ENCODE results near the gene CRABP2. TPM values are rescaled to one million over a fixed set of nuclear protein-coding genes. Genes with fewer than 3 reads are reported as not detected.

CRABP2 gene
- total and polyA plus RNA-seq, 2 of the 13 experiments (the other 11 are each of a cell fraction or from before 2014, with no cell fraction given), result 0.40 to 0.60 TPM

DNA sequence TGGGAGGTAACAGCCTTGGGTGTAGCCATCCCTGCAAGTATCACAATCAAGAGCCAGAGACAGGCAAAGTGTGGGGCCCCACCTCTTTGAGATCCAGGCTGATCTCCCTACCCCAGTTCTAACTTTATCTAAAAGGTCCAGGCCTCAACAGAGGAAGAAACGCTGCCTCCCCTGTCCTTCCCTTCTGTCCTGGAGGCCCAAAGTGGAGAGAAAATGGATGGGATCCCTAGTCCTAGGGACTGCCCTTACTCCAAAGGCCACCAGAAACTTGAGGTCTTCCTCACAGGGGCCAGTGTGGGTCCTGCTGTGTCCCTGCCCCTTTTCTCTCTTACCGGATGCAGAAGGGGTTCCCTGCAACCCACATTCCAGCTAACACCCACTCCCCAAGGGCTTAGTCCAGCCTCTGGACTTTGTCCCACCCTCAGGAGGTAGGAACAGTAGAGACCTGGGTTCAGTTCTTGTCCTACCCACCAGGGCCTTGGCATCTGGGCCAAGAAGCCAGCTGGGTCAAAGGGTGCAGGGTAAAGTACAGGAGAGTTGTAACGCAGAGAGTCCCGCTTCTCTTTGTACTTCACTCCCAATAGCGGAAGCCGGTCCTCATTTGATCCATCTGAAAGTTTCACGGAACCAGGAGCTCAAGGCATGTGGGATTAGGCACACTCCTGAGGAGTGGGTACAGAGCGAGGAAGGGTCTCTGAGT lies 44.2 kb upstream of the CRABP2 start (continued):
- TF ChIP-seq, protein P1, sequence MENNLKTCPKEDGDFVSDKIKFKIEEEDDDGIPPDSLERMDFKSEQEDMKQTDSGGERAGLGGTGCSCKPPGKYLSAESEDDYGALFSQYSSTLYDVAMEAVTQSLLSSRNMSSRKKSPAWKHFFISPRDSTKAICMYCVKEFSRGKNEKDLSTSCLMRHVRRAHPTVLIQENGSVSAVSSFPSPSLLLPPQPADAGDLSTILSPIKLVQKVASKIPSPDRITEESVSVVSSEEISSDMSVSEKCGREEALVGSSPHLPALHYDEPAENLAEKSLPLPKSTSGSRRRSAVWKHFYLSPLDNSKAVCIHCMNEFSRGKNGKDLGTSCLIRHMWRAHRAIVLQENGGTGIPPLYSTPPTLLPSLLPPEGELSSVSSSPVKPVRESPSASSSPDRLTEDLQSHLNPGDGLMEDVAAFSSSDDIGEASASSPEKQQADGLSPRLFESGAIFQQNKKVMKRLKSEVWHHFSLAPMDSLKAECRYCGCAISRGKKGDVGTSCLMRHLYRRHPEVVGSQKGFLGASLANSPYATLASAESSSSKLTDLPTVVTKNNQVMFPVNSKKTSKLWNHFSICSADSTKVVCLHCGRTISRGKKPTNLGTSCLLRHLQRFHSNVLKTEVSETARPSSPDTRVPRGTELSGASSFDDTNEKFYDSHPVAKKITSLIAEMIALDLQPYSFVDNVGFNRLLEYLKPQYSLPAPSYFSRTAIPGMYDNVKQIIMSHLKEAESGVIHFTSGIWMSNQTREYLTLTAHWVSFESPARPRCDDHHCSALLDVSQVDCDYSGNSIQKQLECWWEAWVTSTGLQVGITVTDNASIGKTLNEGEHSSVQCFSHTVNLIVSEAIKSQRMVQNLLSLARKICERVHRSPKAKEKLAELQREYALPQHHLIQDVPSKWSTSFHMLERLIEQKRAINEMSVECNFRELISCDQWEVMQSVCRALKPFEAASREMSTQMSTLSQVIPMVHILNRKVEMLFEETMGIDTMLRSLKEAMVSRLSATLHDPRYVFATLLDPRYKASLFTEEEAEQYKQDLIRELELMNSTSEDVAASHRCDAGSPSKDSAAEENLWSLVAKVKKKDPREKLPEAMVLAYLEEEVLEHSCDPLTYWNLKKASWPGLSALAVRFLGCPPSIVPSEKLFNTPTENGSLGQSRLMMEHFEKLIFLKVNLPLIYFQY (CRISPR knock-in tag; IDR thresholded peaks at IDR 0.05; ENCODE audit: borderline replicate concordance), result peak; percentile 80
- no peak for TF ChIP-seq SOX5 (CRISPR knock-in tag; IDR thresholded peaks at IDR 0.05; ENCODE audit: borderline replicate concordance)
- TF ChIP-seq ATF2 (CRISPR knock-in tag; IDR thresholded peaks at IDR 0.05), result no peak
- TF ChIP-seq ELF3 (CRISPR knock-in tag; IDR thresholded peaks at IDR 0.05), result no peak
- TF ChIP-seq JUND (CRISPR knock-in tag; IDR thresholded peaks at IDR 0.05), result no peak
- TF ChIP-seq KAT2B (IDR thresholded peaks at IDR 0.05; ENCODE audit: borderline replicate concordance, low read depth, low read length), result no peak
- no peak for TF ChIP-seq ZSCAN25 (CRISPR knock-in tag; IDR thresholded peaks at IDR 0.05)
- TF ChIP-seq SPEN (CRISPR knock-in tag; IDR thresholded peaks at IDR 0.05; ENCODE audit: low read depth), result no peak; the same call in 1 of the 2 replicates
- TF ChIP-seq MAZ (IDR thresholded peaks at IDR 0.05; ENCODE audit: borderline replicate concordance, low read depth, low read length), result 0 out of 2 replicates have a peak, but pooled peaks have one; percentile 9
- no peak for TF ChIP-seq MAZ (CRISPR knock-in tag; IDR thresholded peaks at IDR 0.05; ENCODE audit: low read depth)
- TF ChIP-seq SIX1 (CRISPR knock-in tag; IDR thresholded peaks at IDR 0.05; ENCODE audit: borderline replicate concordance), result no peak
- TF ChIP-seq MED13 (CRISPR knock-in tag; IDR thresholded peaks at IDR 0.05), result no peak
- TF ChIP-seq ZNF652 (CRISPR knock-in tag; IDR thresholded peaks at IDR 0.05; ENCODE audit: borderline replicate concordance, low read depth), result no peak
- no peak for TF ChIP-seq ZNF549 (CRISPR knock-in tag; IDR thresholded peaks at IDR 0.05)
- TF ChIP-seq SCMH1 (CRISPR knock-in tag; IDR thresholded peaks at IDR 0.05; ENCODE audit: borderline replicate concordance), result no peak
- no peak for TF ChIP-seq TRIM24 (CRISPR knock-in tag; IDR thresholded peaks at IDR 0.05)
- no peak for TF ChIP-seq ZNF33A (CRISPR knock-in tag; IDR thresholded peaks at IDR 0.05; ENCODE audit: borderline replicate concordance)
- no peak for TF ChIP-seq TIGD3 (CRISPR knock-in tag; IDR thresholded peaks at IDR 0.05; ENCODE audit: borderline replicate concordance)
- no peak for TF ChIP-seq NCOA1 (CRISPR knock-in tag; IDR thresholded peaks at IDR 0.05)
- TF ChIP-seq SIX4 (CRISPR knock-in tag; IDR thresholded peaks at IDR 0.05), result no peak
- TF ChIP-seq GTF3A (CRISPR knock-in tag; conservative IDR thresholded peaks at IDR 0.05), result no peak
- TF ChIP-seq ZBTB7B (CRISPR knock-in tag; IDR thresholded peaks at IDR 0.05), result no peak; the same call in 1 of the 2 replicates
- peak; percentile 49; the same call in 1 of the 2 replicates for TF ChIP-seq NR2F6 (IDR thresholded peaks at IDR 0.05)
- TF ChIP-seq NR2F6 (CRISPR knock-in tag; IDR thresholded peaks at IDR 0.05), result peak; percentile 68; the same call in 1 of the 2 replicates
- TF ChIP-seq SOX6 (IDR thresholded peaks at IDR 0.05), result no peak
- TF ChIP-seq SOX6 (CRISPR knock-in tag; IDR thresholded peaks at IDR 0.05), result no peak
- no peak; the same call in 1 of the 2 replicates for TF ChIP-seq ZBTB20 (CRISPR knock-in tag; IDR thresholded peaks at IDR 0.05; ENCODE audit: borderline replicate concordance, low read depth)
